Erythroblast (primary cell): Measurements from ENCODE around the gene NCBP2L.

Source experiments
- GATA1 ChIP-seq: IDR thresholded peaks from 2 replicates; pipeline ENCODE4 v1.6.1; 2011; ENCODE audit warnings: low read depth, mild to moderate bottlenecking, control low read depth, low read length, moderate library complexity
- POLR2A ChIP-seq: IDR thresholded peaks from 2 replicates; pipeline ENCODE4 v1.6.1; 2011; ENCODE audit warnings: mild to moderate bottlenecking, low read length

GRCh38 chrX:107766470-107767150 is 10.9 kb upstream of the NCBP2L start:
- TF ChIP-seq POLR2A (no peak), GATA1 (no peak)
